Ishikawa (cell line): ENCODE measurements around the gene SFXN2.

ENCODE experiments used
- CEBPB ChIP-seq: IDR thresholded peaks from 2 replicates; pipeline ENCODE4 v1.6.1; 2012
- CREB1 ChIP-seq: IDR thresholded peaks from 2 replicates; pipeline ENCODE4 v1.6.1; 2012; ENCODE audit warnings: low read depth
- EGR1 ChIP-seq: IDR thresholded peaks from 2 replicates; pipeline ENCODE4 v1.6.1; 2012
- EP300 ChIP-seq: IDR thresholded peaks from 2 replicates; pipeline ENCODE4 v1.6.1; 2012; ENCODE audit warnings: borderline replicate concordance
- FOXM1 ChIP-seq: IDR thresholded peaks from 2 replicates; pipeline ENCODE4 v1.6.1; 2012; ENCODE audit warnings: low read depth, borderline replicate concordance
- NFIC ChIP-seq: IDR thresholded peaks from 2 replicates; pipeline ENCODE4 v1.6.1; 2012
- RAD21 ChIP-seq: IDR thresholded peaks from 2 replicates; pipeline ENCODE4 v1.6.1; 2012; ENCODE audit warnings: low read depth
- TAF1 ChIP-seq: IDR thresholded peaks from 2 replicates; pipeline ENCODE4 v1.6.1; 2012; ENCODE audit warnings: low read depth, mild to moderate bottlenecking
- TEAD4 ChIP-seq: IDR thresholded peaks from 2 replicates; pipeline ENCODE4 v1.6.1; 2012
- YY1 ChIP-seq: IDR thresholded peaks from 2 replicates; pipeline ENCODE4 v1.6.1; 2012; ENCODE audit warnings: low read depth
- ZBTB7A ChIP-seq: IDR thresholded peaks from 2 replicates; pipeline ENCODE4 v1.6.1; 2012; ENCODE audit warnings: low read depth
- TF ChIP-seq, protein P1 (sequence below): IDR thresholded peaks from 2 replicates; pipeline ENCODE4 v1.6.1; 2012; ENCODE audit warnings: low read depth, mild to moderate bottlenecking
- TF ChIP-seq, protein P2 (sequence below): IDR thresholded peaks from 2 replicates; pipeline ENCODE4 v1.6.1; 2012

DNA sequence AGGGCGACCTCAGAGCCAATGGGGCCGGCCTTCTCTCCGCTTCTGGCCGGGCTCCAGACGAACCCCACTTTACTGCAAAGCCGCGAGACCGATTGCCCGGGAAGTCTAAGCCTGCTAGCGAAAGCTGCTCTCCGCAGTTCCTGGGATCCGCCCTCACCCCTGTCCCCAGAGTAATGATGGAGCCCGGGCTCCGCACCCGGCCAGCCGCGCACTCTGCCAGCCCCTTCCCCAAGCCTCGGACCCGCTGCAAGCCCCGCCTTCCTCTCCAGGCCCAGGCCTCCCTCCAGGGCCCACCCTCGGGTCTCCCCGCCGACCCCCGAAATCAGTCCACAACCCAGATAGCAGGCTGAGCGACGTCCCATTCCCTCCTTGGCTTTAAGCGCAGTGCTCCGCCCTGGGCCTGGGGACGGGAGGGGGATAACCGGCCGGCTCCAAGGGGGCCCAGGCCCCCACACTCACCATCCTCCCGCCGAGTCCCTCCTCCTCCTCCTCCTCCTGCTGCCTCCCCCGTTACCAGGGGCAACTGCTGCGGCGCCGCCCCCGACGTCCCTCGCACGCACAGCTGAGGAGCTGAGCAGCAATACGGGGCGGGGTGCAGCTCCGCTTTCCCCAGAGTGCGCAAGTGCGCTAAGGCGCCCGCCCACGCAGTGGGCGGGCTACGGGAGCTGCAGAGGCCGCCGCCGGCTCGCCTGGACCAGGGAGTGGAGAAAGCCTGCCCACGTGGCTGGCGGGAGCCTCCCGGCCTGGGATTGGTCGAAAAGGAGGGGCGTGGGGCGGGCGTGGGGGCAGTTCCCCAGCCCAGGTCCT lies 419 bp upstream of the SFXN2 start, which contains the start of gene ARL3:
- TF ChIP-seq EP300: no peak
- TF ChIP-seq, protein P1, sequence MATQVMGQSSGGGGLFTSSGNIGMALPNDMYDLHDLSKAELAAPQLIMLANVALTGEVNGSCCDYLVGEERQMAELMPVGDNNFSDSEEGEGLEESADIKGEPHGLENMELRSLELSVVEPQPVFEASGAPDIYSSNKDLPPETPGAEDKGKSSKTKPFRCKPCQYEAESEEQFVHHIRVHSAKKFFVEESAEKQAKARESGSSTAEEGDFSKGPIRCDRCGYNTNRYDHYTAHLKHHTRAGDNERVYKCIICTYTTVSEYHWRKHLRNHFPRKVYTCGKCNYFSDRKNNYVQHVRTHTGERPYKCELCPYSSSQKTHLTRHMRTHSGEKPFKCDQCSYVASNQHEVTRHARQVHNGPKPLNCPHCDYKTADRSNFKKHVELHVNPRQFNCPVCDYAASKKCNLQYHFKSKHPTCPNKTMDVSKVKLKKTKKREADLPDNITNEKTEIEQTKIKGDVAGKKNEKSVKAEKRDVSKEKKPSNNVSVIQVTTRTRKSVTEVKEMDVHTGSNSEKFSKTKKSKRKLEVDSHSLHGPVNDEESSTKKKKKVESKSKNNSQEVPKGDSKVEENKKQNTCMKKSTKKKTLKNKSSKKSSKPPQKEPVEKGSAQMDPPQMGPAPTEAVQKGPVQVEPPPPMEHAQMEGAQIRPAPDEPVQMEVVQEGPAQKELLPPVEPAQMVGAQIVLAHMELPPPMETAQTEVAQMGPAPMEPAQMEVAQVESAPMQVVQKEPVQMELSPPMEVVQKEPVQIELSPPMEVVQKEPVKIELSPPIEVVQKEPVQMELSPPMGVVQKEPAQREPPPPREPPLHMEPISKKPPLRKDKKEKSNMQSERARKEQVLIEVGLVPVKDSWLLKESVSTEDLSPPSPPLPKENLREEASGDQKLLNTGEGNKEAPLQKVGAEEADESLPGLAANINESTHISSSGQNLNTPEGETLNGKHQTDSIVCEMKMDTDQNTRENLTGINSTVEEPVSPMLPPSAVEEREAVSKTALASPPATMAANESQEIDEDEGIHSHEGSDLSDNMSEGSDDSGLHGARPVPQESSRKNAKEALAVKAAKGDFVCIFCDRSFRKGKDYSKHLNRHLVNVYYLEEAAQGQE: no peak
- TF ChIP-seq, protein P2, sequence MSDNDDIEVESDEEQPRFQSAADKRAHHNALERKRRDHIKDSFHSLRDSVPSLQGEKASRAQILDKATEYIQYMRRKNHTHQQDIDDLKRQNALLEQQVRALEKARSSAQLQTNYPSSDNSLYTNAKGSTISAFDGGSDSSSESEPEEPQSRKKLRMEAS: no peak; the same call in 1 of the 2 replicates
- no peak for TF ChIP-seq RAD21
- TF ChIP-seq YY1: no peak
- TF ChIP-seq CREB1: no peak
- TF ChIP-seq EGR1: peak; percentile 97
- TF ChIP-seq NFIC: 0 out of 2 replicates have a peak, but pooled peaks have one; percentile 19
- TF ChIP-seq TEAD4: no peak
- TF ChIP-seq FOXM1: no peak
- TF ChIP-seq CEBPB: no peak
- TF ChIP-seq ZBTB7A: peak; percentile 99
- 0 out of 2 replicates have a peak, but pooled peaks have one; percentile 33 for TF ChIP-seq TAF1
